Kidney (tissue), 14 donors: Measurements from ENCODE around the gene SLC4A8. TPM values are rescaled to one million over a fixed set of nuclear protein-coding genes. Genes with fewer than 3 reads are reported as not detected.

Experiments
- DNase-seq, 5 donors: peaks; one replicate each; pipeline ENCODE4 v3.0.0-alpha.2; 2013 to 2020
- FAIRE-seq: peaks from 2 replicates; lab custom pipeline; 2012; peaks lifted over from hg19 to GRCh38; lab: Jason Lieb, UNC
- H3K27ac ChIP-seq, 2 donors: one replicate each; pipeline ENCODE4 v1.7.0; 2013; ENCODE audit warnings: low read depth in 2 of 2, low read length in 2 of 2, inconsistent platforms in 1 of 2
- H3K27me3 ChIP-seq: one replicate; pipeline ENCODE4 v1.7.1; 2013; ENCODE audit warnings: low read length, inconsistent platforms; ENCODE audit not compliant: control insufficient read depth, insufficient read depth
- H3K36me3 ChIP-seq, 3 donors: one replicate each; pipeline versions ENCODE4 v1.7.0 to v1.7.1; 2013; ENCODE audit warnings: low read length in 3 of 3, control low read depth in 1 of 3, inconsistent platforms in 1 of 3; ENCODE audit not compliant: insufficient read depth in 3 of 3, control insufficient read depth in 2 of 3
- H3K4me1 ChIP-seq, 3 donors: one replicate each; pipeline versions ENCODE4 v1.7.0 to v1.7.1; 2013; ENCODE audit warnings: low read length in 3 of 3, inconsistent platforms in 1 of 3, low read depth in 1 of 3; ENCODE audit not compliant: control insufficient read depth in 2 of 3, insufficient read depth in 2 of 3
- H3K4me3 ChIP-seq, 3 donors: one replicate each; pipeline versions ENCODE4 v1.7.0 to v1.8.1; 2013; ENCODE audit warnings: low read length in 3 of 3, control low read depth in 1 of 3, inconsistent platforms in 1 of 3
- H3K9ac ChIP-seq, 3 donors: one replicate each; pipeline versions ENCODE4 v1.7.0 to v1.7.1; 2013; ENCODE audit warnings: low read length in 3 of 3, control low read depth in 1 of 3, inconsistent platforms in 1 of 3
- H3K9me3 ChIP-seq, 3 donors: one replicate each; pipeline versions ENCODE4 v1.7.0 to v1.7.1; 2013; ENCODE audit warnings: low read length in 3 of 3, control low read depth in 1 of 3, inconsistent platforms in 1 of 3; ENCODE audit not compliant: control insufficient read depth in 2 of 3, insufficient read depth in 1 of 3
- intact Hi-C: fragments of 100-400 bp; cut with DNase I; formaldehyde crosslinking; loops from one replicate; pipeline ENCODE4 v1.11.1; 2022
- polyA plus RNA-seq: library from polyadenylated mRNA; stranded (reverse); fragments of 350-450 nt; fragmentation: Illumina TruSeq; extraction: RNeasy Lipid Tissue Mini Kit (QIAGEN cat#74804); gene quantifications from one replicate; pipeline ENCODE4 v1.2.3, GENCODE V29; 2014; ENCODE audit warnings: low read depth, low replicate concordance; ENCODE audit not compliant: insufficient read depth
- total RNA-seq: library from RNA; stranded (reverse); fragmentation: NEBNext Ultra II Directional; extraction: Animal tissue kit (Norgen Biotek cat#: 25700); gene quantifications from one replicate; pipeline ENCODE4 v1.2.1, GENCODE V29; 2021
- TF ChIP-seq, protein P1 (sequence below): IDR thresholded peaks from 3 replicates; pipeline ENCODE4 v1.5.1; 2012; ENCODE audit warnings: mild to moderate bottlenecking, moderate library complexity, borderline replicate concordance; ENCODE audit not compliant: insufficient read depth; ENCODE audit errors: extremely low read depth
- donor health status: control.
- donor health status: control.
- donor health status: control.
- donor health status: control.
- donor health status: control.
- donor health status: DM: yes; HTN: yes; CAD: no.
- donor health status: Normal renal cell carcinoma (clear cell type).

The SLC4A8 gene
- total and polyA plus RNA-seq, 2 donors from 2014 or later, result 2.4 to 3.4 TPM

GRCh38 chr12:51409846-51410245, 14.8 kb upstream of the SLC4A8 start:
- Histone ChIP-seq H3K36me3 (no peaks in the 10 kb centered on the region), H3K9ac (no peak overlapping the region), H3K9me3 (no peaks in the 10 kb centered on the region), H3K27me3 (no peaks in the 10 kb centered on the region), H3K4me3 (no peak overlapping the region), H3K27ac (no peak overlapping the region), H3K4me1 (no peaks in the 10 kb centered on the region)
- TF ChIP-seq, protein P1, sequence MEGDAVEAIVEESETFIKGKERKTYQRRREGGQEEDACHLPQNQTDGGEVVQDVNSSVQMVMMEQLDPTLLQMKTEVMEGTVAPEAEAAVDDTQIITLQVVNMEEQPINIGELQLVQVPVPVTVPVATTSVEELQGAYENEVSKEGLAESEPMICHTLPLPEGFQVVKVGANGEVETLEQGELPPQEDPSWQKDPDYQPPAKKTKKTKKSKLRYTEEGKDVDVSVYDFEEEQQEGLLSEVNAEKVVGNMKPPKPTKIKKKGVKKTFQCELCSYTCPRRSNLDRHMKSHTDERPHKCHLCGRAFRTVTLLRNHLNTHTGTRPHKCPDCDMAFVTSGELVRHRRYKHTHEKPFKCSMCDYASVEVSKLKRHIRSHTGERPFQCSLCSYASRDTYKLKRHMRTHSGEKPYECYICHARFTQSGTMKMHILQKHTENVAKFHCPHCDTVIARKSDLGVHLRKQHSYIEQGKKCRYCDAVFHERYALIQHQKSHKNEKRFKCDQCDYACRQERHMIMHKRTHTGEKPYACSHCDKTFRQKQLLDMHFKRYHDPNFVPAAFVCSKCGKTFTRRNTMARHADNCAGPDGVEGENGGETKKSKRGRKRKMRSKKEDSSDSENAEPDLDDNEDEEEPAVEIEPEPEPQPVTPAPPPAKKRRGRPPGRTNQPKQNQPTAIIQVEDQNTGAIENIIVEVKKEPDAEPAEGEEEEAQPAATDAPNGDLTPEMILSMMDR, result no peak
- DNase-seq, result peak in 3 of 5 donors; percentile 18 to 36 (median 32)
- no peak for FAIRE-seq
- intact Hi-C loops, result no loop called here

- TF ChIP-seq, protein P1, result no peak
- DNase-seq (no peak), FAIRE-seq (peak; percentile 25)
- no peaks in the 10 kb centered on the region for H3K36me3 ChIP-seq
- H3K27me3 ChIP-seq, result no peaks in the 10 kb centered on the region
- no peak overlapping the region for H3K9ac ChIP-seq
- H3K27ac ChIP-seq, result no peak overlapping the region
- intact Hi-C loops, result no loop called here
- H3K4me1 ChIP-seq, result no peaks in the 10 kb centered on the region
- no peak overlapping the region for H3K4me3 ChIP-seq
- no peaks in the 10 kb centered on the region for H3K9me3 ChIP-seq
Measured at GRCh38 chr12:51413149-51413548, 11.5 kb upstream of the SLC4A8 start.

GRCh38 chr12:51413791-51414190, 10.8 kb upstream of the SLC4A8 start:
- H3K9me3 ChIP-seq, result no peaks in the 10 kb centered on the region
- no peaks in the 10 kb centered on the region for H3K4me1 ChIP-seq
- H3K36me3 ChIP-seq, result no peaks in the 10 kb centered on the region
- TF ChIP-seq, protein P1, result no peak
- H3K27me3 ChIP-seq, result no peaks in the 10 kb centered on the region
- FAIRE-seq (no peak), DNase-seq (no peak)
- intact Hi-C loops, result no loop called here
- no peak overlapping the region for H3K4me3 ChIP-seq
- no peak overlapping the region for H3K9ac ChIP-seq
- no peak overlapping the region for H3K27ac ChIP-seq

- Histone ChIP-seq H3K4me3 (no peak overlapping the region), H3K9ac (no peak overlapping the region), H3K9me3 (no peaks in the 10 kb centered on the region), H3K36me3 (no peaks in the 10 kb centered on the region), H3K27me3 (no peaks in the 10 kb centered on the region), H3K4me1 (no peaks in the 10 kb centered on the region), H3K27ac (no peak overlapping the region)
- intact Hi-C loops, result no loop called here
- TF ChIP-seq, protein P1, result no peak
- no peak for DNase-seq
- no peak for FAIRE-seq
Measured at GRCh38 chr12:51415931-51416330, 8.7 kb upstream of the SLC4A8 start.
